Kidney epithelial cell (primary cell): ENCODE measurements around the gene NPEPL1. TPM values are rescaled to one million over a fixed set of nuclear protein-coding genes. Genes with fewer than 3 reads are reported as not detected.
"Not testable (repeated sequence)": the region's sequence is repeated elsewhere in the genome, so short reads cannot be mapped to it uniquely, and the experiment has no call there.

Experiments
- DNase-seq: peaks from one replicate; pipeline ENCODE4 v3.0.0-alpha.2; 2010; ENCODE audit warnings: low read depth
- H3K27me3 ChIP-seq: 2 replicates; pipeline ENCODE4 v1.6.0; 2011; ENCODE audit warnings: low read length; ENCODE audit not compliant: control insufficient read depth, insufficient read depth
- H3K36me3 ChIP-seq: 2 replicates; pipeline ENCODE4 v1.5.1; 2011; ENCODE audit warnings: low read length; ENCODE audit not compliant: control insufficient read depth, insufficient read depth
- H3K4me3 ChIP-seq: 2 replicates; pipeline ENCODE4 v1.5.1; 2011; ENCODE audit warnings: low read depth, mild to moderate bottlenecking, control low read depth, low read length
- total RNA-seq: library from RNA; depleted of rRNA; stranded (reverse); fragments of >200 nt; gene quantifications from 2 replicates; pipeline ENCODE4 v1.2.3, GENCODE V29; 2015
- TF ChIP-seq, protein P1 (sequence below): IDR thresholded peaks from 2 replicates; pipeline ENCODE4 v1.5.1; 2011; ENCODE audit warnings: mild to moderate bottlenecking, moderate library complexity, low read length, control low read depth, inconsistent platforms; ENCODE audit not compliant: insufficient read depth, poor library complexity, severe bottlenecking

NPEPL1 gene
- total RNA-seq, 1 donor from 2014 or later: 29.7 TPM

DNA sequence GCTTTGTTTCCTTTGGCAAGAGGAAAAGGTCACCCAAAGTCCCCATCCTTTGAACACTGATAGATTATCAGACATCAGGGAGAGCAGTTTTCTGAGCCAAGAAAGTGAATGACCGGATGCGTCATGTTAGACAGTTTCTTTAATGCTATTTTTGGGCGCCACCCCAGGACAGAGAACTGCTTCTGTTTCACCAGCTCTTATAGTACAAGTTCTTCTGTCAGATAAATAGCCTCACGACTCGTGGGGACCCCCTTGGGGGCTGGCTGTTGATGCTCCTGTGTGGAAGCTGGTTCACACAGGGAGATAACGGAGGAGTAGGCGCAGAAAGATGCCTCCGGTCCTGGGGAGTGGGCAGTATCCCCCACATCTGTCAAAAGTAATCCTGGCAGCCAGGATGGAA, 54.6 kb downstream of the NPEPL1 start:
- Histone ChIP-seq H3K36me3 (no peaks in the 10 kb centered on the region), H3K27me3 (peaks cover 12% of the 10 kb centered on the region), H3K4me3 (no peak overlapping the region)
- TF ChIP-seq, protein P1, sequence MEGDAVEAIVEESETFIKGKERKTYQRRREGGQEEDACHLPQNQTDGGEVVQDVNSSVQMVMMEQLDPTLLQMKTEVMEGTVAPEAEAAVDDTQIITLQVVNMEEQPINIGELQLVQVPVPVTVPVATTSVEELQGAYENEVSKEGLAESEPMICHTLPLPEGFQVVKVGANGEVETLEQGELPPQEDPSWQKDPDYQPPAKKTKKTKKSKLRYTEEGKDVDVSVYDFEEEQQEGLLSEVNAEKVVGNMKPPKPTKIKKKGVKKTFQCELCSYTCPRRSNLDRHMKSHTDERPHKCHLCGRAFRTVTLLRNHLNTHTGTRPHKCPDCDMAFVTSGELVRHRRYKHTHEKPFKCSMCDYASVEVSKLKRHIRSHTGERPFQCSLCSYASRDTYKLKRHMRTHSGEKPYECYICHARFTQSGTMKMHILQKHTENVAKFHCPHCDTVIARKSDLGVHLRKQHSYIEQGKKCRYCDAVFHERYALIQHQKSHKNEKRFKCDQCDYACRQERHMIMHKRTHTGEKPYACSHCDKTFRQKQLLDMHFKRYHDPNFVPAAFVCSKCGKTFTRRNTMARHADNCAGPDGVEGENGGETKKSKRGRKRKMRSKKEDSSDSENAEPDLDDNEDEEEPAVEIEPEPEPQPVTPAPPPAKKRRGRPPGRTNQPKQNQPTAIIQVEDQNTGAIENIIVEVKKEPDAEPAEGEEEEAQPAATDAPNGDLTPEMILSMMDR: no peak
- no peak for DNase-seq

- DNase-seq: no peak
- TF ChIP-seq, protein P1: no peak
- Histone ChIP-seq H3K4me3 (no peak overlapping the region), H3K27me3 (peaks cover 12% of the 10 kb centered on the region), H3K36me3 (no peaks in the 10 kb centered on the region)
Measured at GRCh38 chr20:58748618-58749017, 56.0 kb downstream of the NPEPL1 start.

DNA sequence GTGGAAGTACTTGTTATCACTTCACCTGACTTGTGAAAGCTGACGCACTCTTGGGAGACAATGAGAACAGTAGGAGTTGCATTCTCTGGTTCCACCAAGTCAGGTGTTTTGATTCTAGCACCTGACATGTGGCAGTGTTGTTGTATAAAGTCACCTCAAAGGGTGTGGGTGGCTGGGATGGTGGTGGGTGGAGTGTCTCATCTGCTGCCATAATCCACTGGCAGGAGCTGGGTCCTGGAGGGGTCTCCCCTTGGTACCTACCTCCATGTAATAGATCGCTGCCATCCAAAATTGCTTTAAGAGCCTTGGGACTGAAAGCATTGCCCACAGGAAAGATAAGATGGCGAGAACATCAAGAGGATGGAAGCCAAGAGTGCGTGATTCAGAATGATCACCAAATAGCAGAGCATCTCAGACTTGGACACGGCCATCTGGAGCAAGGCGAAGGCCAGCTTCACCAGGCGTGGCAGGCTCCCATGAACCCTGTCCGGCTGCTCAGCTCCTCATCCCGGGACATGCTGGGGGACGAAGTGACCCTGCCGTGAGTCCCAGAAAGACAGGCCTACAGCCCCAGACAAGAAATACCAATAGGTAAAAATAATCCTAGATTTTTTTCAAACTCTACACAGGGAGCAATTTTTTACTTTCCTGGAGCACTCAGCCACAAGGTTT, 56.6 kb downstream of the NPEPL1 start:
- H3K27me3 ChIP-seq: peaks cover 12% of the 10 kb centered on the region
- H3K36me3 ChIP-seq: no peaks in the 10 kb centered on the region
- DNase-seq: no peak
- H3K4me3 ChIP-seq: no peak overlapping the region
- TF ChIP-seq, protein P1: no peak

- Histone ChIP-seq H3K4me3 (no peak overlapping the region), H3K27me3 (peaks cover 9% of the 10 kb centered on the region), H3K36me3 (no peaks in the 10 kb centered on the region)
Measured at GRCh38 chr20:58749979-58750378, 57.4 kb downstream of the NPEPL1 start.

GRCh38 chr20:58750706-58751105, 58.1 kb downstream of the NPEPL1 start:
- H3K27me3 ChIP-seq, DNase-seq, H3K36me3 ChIP-seq, H3K4me3 ChIP-seq: not testable (repeated sequence)

More at GRCh38 chr20:58749979-58750378, 57.4 kb downstream of the NPEPL1 start:
- TF ChIP-seq, protein P1: no peak
- no peak for DNase-seq

- Histone ChIP-seq H3K36me3 (no peaks in the 10 kb centered on the region), H3K27me3 (peaks cover 2% of the 10 kb centered on the region), H3K4me3 (no peak overlapping the region)
- TF ChIP-seq, protein P1: no peak
- no peak for DNase-seq
Measured at GRCh38 chr20:58751979-58752378, 59.4 kb downstream of the NPEPL1 start.
